NCI-H2227 (cell line): ENCODE data around the gene ABHD1.
"Not testable (repeated sequence)": the region's sequence is repeated elsewhere in the genome, so short reads cannot be mapped to it uniquely, and the experiment has no call there.

ENCODE experiments used
- DNase-seq: peaks from one replicate; lab custom pipeline; 2025; ENCODE audit not compliant: unreplicated experiment; lab: John Stamatoyannopoulos, UW

The ABHD1 gene

DNA sequence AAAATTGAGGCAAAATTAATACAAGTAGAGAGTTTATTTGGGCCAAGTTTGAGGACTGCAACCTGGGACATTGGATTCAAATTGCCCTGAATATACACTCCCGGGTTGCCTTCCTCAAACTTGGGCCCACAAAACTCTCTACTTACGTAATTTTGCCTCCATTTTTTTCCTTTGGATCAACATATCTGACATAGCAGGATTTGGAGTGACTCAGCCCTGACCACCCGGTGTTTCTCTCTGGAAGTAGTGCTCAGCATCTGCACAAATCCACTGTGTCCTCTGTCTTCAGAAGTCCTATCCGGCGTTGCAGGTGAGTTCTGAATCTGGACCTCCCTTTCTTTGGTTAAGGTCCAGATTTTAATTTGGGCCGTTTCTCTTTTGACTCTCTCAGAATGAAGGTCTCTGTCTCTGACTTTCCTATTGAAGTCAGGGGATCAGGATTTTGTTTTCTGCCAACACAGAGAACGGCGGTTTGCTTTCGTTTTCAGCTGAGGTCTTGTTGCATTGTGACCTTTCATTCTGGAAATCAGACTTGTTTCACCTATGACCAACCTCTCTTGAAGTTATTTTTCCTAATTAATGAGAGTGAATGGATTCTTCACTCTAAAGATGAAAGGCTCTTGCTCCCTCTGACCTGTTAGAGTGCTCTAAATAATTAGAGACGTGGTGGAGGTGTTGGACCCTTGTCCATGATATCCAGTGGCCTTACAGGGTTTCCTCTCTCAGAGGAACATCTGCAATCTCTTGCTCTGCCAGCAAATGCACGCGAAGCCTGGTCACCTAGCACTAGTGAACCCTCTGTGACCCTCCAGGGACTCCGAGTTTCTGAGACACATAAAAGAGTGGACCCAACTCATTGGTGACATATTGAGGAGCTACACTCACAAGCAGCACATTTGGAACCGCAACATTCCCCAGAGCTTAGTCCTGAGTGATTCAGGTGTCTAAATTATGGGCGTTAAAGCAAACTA, 38.8 kb downstream of the ABHD1 start:
- DNase-seq, result no peak

DNA sequence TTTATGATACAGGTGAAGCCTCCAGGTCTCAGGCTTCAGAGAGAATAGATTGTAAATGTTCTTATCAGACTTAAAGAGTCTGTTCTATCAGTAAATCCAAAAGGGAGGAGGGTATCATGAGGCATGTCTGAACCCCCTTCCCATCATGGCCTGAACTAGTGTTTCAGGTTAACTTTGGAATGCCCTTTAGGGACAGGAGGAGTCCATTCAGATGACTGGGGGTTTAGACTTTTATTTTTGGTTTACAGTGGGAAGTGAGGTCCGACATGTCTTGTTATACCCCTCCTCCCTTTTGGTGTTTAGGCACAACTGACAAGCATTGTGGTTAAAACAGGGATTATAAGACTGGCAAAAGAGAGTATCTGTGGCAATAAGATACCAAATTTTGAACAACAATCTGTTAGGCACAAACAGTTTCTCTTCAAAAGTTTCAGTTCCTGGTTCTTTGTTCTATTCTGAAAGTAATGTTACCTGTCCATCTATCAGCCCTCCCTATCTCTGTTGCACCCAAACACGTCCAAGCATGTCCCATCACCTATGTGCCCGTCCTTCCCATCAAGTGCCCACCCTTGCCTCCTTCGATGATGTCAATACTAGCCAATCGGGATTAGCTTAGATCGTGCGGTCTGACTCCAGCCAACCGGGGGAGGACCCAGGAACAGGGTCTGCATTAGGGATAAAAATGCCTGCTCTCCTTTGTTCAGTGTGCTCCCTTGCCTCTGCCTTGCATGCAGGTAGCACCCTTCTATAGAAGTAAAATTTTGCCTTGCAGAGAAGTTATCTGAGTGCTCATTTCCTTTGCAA, 41.5 kb downstream of the ABHD1 start:
- DNase-seq, result no peak

DNA sequence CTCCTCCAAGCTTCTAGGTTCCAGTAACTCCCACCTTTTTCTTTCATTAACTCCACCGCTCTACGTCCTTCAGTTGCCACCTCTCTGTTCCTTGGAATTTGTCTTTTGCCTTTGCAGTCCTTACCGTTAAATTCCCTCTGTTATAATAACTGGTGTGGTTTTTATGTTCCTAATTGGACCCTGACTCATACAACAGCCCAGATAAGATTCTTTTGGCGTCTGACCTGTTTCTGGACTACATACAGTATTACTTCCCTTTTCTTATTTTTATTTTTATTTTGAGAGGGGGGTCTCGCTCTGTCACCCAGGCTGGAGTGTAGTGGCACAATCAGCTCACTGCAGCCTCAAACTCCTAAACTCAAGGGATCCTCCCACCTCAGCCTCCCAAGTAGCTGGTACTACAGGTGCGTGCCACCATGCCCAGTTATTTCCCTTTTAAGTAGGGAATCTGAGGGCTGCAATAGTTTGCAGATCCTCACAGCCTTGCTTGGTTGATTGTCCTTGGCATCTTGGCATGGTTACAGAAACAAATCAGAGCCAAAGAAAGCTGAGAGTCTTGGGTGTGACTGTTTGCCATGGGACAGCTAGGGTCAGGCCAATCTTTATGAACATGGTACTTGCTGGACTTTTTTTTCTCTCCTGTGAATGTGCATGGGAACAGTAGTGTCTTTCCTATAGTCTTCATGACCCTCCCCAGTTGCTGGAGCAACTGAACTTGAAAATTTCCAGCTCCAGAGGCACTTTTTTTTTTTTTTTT, 47.1 kb downstream of the ABHD1 start:
- DNase-seq, result no peak

DNA sequence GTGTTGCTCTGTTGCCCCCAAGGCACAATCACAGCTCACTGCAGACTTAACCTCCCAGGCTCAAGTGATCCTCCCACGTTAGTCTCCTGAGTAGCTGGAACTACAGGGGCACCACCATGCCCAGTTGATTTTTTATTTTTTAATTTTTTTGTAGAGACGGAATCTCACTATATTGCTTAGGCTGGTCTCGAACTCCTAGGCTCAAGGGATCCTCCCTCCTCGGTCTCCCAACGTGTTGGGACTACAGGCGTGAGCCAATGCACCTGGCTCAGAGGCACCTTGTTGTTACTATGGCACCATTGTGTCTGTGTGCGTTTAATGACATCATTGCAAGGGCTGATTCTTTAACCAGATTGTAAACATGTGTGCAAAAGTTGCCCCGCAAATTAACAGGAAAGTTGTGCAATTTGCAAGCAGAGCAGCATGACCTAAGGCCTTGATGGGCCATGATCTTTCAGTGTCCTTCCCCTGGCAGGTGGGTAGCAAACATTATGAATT, 47.8 kb downstream of the ABHD1 start:
- DNase-seq, result no peak

DNA sequence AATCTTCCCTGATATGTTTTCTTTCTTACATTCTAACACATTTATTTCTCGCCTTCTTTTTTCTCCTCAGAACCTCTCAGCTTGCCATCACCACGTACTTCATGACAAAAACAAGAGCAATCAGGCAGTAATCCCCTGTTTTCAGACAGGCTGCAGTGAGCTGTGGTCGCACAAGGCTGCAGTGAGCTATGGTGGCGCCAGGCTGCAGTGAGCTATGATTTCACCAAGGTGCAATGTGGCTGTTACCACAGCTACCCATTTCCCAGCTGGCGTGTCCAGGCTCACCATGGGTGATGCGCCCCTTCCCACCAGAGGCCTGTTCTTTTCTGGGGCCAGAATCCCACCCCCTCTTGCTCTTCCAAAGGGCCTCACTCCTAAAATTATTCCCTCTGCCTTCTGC, 51.0 kb downstream of the ABHD1 start:
- DNase-seq, result peak; percentile 13

DNA sequence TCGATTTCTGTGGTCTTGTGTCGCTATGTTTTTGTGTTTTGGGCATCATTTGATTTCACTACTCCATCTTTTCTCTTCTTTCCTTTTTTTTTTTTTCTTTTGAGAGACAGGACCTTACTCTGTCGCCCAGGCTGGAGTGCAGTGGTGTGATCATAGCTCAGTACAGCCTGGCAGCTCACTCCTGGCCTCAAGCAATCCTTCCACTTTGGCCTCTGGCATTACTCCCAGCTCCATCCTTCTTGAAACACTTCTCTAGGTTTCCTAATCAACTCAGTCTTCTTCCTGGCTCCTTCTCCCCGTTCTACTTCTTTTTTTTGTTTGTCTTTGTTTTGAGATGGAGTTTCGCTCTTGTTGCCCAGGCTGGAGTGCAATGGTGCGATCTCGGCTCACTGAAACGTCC, 51.7 kb downstream of the ABHD1 start:
- DNase-seq, result no peak

DNA sequence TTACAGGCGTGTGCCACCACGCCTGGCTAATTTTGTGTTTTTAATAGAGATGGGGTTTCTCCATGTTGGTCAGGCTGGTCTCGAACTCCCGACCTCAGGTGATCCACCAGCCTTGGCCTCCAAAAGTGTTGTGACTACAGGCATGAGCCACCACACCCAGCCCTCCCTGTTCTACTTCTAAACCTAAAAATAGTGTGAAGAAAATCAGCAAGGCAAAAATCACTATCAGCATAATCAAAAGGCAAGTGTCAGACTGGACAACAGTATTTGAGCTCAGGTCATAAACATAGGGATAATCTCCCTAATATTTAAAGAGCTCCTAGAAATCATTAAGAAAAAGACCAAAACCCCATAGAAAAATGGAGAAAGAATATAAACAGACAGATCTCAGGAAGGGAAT, 52.2 kb downstream of the ABHD1 start:
- DNase-seq, result not testable (repeated sequence)

DNA sequence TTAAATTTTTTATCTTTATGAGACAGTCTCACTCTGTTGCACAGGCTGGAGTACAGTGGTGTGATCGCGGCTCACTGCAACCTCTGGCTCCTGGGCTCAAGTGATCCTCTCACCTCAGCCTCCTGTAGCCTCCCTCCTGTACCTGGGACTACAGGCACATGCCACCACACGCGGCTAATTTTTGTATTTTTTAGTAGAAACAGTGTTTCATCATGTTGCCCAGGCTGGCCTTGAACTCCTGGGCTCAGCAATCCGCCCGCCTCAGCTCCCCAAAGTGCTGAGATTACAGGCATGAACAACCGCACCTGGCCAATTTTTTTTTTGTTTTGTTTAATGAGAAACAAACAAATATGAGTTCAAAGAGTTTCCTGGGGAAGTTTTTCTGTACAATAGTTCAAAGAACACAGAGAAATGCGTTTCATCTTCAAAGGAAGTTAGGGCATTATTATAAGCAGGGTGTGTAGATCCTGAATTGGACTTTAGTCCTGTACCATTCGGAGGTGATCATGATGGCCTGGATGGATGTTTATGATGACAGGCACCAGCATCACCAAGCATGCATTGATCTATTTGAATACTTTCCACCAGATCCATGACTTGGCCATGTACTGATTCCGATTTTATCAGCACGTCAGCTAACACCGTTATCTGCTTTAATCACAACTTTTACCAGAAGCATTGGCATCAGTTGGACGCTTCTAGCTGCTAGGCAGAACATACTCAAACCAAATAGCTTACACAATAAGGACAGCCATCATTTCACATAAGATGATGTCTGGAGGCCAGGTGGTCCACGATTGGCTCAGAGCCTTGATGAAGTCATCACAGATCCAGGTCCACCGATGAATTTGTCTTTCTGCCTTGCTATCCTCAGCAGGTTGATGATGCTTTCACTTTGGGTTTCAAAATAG, 54.1 kb downstream of the ABHD1 start:
- no peak for DNase-seq

DNA sequence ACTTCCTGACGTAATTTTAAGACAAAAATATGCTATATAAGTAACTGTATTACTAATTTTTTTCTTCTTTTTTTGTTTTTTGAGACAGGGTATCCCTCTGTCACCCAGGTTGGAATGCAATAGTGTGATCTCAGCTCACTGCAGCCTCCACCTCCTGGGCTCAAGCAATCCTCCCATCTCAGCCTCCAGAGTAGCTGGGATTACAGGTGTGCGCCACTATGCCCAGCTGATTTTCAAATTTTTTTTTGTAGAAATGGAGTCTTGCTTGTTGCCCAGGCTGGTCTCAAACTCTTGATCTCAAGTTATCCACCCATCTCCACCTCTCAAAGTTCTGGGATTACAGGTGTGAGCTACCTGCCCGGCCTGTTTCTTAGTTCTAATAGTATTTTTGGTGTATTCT, 54.9 kb downstream of the ABHD1 start:
- DNase-seq, result no peak

DNA sequence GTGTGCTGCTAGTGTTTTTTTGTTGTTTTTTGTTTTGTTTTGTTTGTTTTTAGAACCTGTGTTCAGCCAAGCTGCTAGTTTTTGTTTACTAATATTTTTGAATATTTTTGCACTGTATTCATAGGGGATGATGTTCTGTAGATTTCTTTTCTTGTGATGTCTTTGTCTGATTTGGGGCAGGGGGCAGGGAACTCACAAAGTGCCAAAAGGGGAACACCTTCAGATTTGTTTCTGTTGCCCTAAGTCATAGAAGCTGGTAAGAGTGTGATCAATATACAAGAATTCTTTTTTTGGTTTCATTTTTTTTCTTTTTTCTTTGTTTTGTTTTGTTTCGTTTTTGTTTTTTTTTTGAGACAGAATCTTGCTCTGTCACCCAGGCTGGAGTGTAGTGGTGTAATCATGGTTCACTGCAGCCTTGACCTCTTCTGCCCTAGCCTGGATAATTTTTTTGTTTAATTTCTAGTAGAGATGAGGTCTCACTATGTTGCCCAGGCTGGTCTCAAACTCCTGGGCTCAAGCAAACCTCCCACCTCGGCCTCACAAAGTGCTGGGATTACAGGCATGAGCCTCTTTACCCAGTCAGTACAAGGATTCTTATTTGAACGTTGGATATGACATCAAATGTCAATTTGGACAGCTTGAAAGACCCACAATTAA, 55.9 kb downstream of the ABHD1 start:
- no peak for DNase-seq
